H1 (cell line): ENCODE measurements around the gene MPPED1. TPM values are rescaled to one million over a fixed set of nuclear protein-coding genes. Genes with fewer than 3 reads are reported as not detected.

Source experiments
- CTCF ChIA-PET: fragments of 300-600 bp; sonication (Branson Sonifier 250); formaldehyde crosslinking; loops from one replicate; lab custom pipeline; 2021; ENCODE audit not compliant: partially characterized antibody; lab: Charles Lee
- POLR2A ChIA-PET: fragments of 300-600 bp; sonication (Branson Sonifier 250); formaldehyde crosslinking; loops from one replicate; lab custom pipeline; 2021; ENCODE audit warnings: inconsistent platforms; ENCODE audit not compliant: partially characterized antibody; lab: Charles Lee
- DNase-seq, 2 experiments: peaks; one replicate each; pipeline versions ENCODE4 v3.0.0 to v3.0.0-alpha.2; 2010 to 2022; ENCODE audit warnings: low spot score in 2 of 2, low read depth in 1 of 2, mixed read lengths in 1 of 2
- FAIRE-seq: peaks from 2 replicates; lab custom pipeline; 2011; peaks lifted over from hg19 to GRCh38; lab: Jason Lieb, UNC
- H2AFZ ChIP-seq: 2 replicates; pipeline ENCODE4 v1.8.1; 2012; ENCODE audit warnings: low read length, inconsistent platforms
- H2AK5ac ChIP-seq: 2 replicates; pipeline ENCODE4 v1.6.1; 2013; ENCODE audit warnings: low read depth, low read length
- H2BK120ac ChIP-seq: replicated peaks from 2 replicates; pipeline ENCODE3; 2013; ENCODE audit warnings: low read depth, low read length, inconsistent platforms
- H2BK12ac ChIP-seq: 2 replicates; pipeline ENCODE4 v1.6.1; 2013; ENCODE audit warnings: low read depth, low read length
- H2BK15ac ChIP-seq: 2 replicates; pipeline ENCODE4 v1.6.1; 2013; ENCODE audit warnings: low read length
- H2BK20ac ChIP-seq: 2 replicates; pipeline ENCODE4 v1.6.1; 2013; ENCODE audit warnings: low read length
- H2BK5ac ChIP-seq: 2 replicates; pipeline ENCODE4 v1.6.1; 2013; ENCODE audit warnings: low read depth, low read length
- H3K14ac ChIP-seq: 2 replicates; pipeline ENCODE4 v1.6.1; 2013; ENCODE audit warnings: inconsistent platforms; ENCODE audit not compliant: insufficient read length
- H3K18ac ChIP-seq: 2 replicates; pipeline ENCODE4 v1.6.1; 2013; ENCODE audit warnings: low read length; ENCODE audit errors: extremely low read depth
- H3K23ac ChIP-seq: 2 replicates; pipeline ENCODE4 v1.6.1; 2013; ENCODE audit warnings: inconsistent platforms; ENCODE audit not compliant: insufficient read length
- H3K23me2 ChIP-seq: 2 replicates; pipeline ENCODE4 v1.6.1; 2013; ENCODE audit warnings: low read depth, low read length
- H3K27ac ChIP-seq: 2 replicates; pipeline ENCODE4 v1.6.1; 2011; ENCODE audit warnings: low read depth, low read length, inconsistent platforms
- H3K27me3 ChIP-seq, 4 experiments: replicated peaks in 1 of 4; 1 replicate in 1 of 4; 2 replicates in 3 of 4; pipeline versions ENCODE4 v1.6.1 to v1.8.1; 2011 to 2013; ENCODE audit warnings: low read length in 3 of 4, mild to moderate bottlenecking in 3 of 4, inconsistent platforms in 2 of 4, mixed read lengths in 2 of 4, moderate library complexity in 1 of 4; ENCODE audit not compliant: control insufficient read depth in 3 of 4, insufficient read depth in 3 of 4; ENCODE audit errors: extremely low read depth in 1 of 4
- H3K36me3 ChIP-seq, 4 experiments: 2 replicates each; pipeline versions ENCODE4 v1.6.1 to v1.8.1; 2011 to 2013; ENCODE audit warnings: mild to moderate bottlenecking in 4 of 4, low read length in 3 of 4, moderate library complexity in 2 of 4, control low read depth in 1 of 4, inconsistent platforms in 1 of 4; ENCODE audit not compliant: insufficient read depth in 4 of 4, control insufficient read depth in 2 of 4
- H3K4ac ChIP-seq: replicated peaks from 2 replicates; pipeline ENCODE3; 2013; ENCODE audit warnings: low read length, low read depth, mixed read lengths, inconsistent platforms; ENCODE audit not compliant: insufficient read length
- H3K4me1 ChIP-seq, 4 experiments: replicated peaks in 1 of 4; 1 replicate in 1 of 4; 2 replicates in 3 of 4; pipeline versions ENCODE4 v1.6.1 to v1.8.1; 2011 to 2013; ENCODE audit warnings: low read length in 3 of 4, inconsistent platforms in 2 of 4, mixed read lengths in 1 of 4; ENCODE audit not compliant: insufficient read depth in 4 of 4, control insufficient read depth in 3 of 4
- H3K4me2 ChIP-seq, 2 experiments: 2 replicates each; pipeline versions ENCODE4 v1.6.1 to v1.8.1; 2011 to 2013; ENCODE audit warnings: low read depth in 2 of 2, low read length in 2 of 2, control low read depth in 1 of 2, inconsistent platforms in 1 of 2, mild to moderate bottlenecking in 1 of 2; ENCODE audit not compliant: insufficient read depth in 1 of 2
- H3K4me3 ChIP-seq, 4 experiments: fragments of 200-600, 300-600 bp in 1 of 4; sonication (generic), shearing (Covaris generic), sonication (Bioruptor Twin) in 1 of 4; 2 replicates each; pipeline versions ENCODE4 v1.5.1 to v1.8.1; 2011 to 2016; ENCODE audit warnings: low read length in 4 of 4, low read depth in 3 of 4, control low read depth in 2 of 4, inconsistent platforms in 2 of 4, mild to moderate bottlenecking in 2 of 4, mixed read lengths in 1 of 4, moderate library complexity in 1 of 4; ENCODE audit not compliant: insufficient read depth in 2 of 4; ENCODE audit errors: extremely low read depth in 1 of 4
- H3K56ac ChIP-seq: replicated peaks from 2 replicates; pipeline ENCODE3; 2013; ENCODE audit warnings: low read depth, mild to moderate bottlenecking, mixed read lengths, low read length, inconsistent platforms; ENCODE audit not compliant: insufficient read length
- H3K79me1 ChIP-seq: 2 replicates; pipeline ENCODE4 v1.6.1; 2013; ENCODE audit warnings: low read depth, low read length, control low read depth
- H3K79me2 ChIP-seq, 2 experiments: 2 replicates each; pipeline versions ENCODE4 v1.6.1 to v1.8.1; 2012 to 2013; ENCODE audit warnings: low read length in 2 of 2, mild to moderate bottlenecking in 2 of 2, inconsistent platforms in 1 of 2; ENCODE audit not compliant: insufficient read depth in 2 of 2, control insufficient read depth in 1 of 2
- H3K9ac ChIP-seq, 4 experiments: replicated peaks in 1 of 4; 1 replicate in 1 of 4; 2 replicates in 3 of 4; pipeline versions ENCODE4 v1.6.1 to v1.8.1; 2011 to 2013; ENCODE audit warnings: low read depth in 3 of 4, low read length in 3 of 4, control low read depth in 2 of 4, mild to moderate bottlenecking in 2 of 4, moderate library complexity in 2 of 4, inconsistent platforms in 1 of 4; ENCODE audit errors: extremely low read depth in 1 of 4
- H3K9me3 ChIP-seq, 2 experiments: 2 replicates each; pipeline versions ENCODE4 v1.6.1 to v1.8.1; 2012 to 2013; ENCODE audit warnings: mild to moderate bottlenecking in 2 of 2, moderate library complexity in 2 of 2, control low read depth in 1 of 2, inconsistent platforms in 1 of 2, low read depth in 1 of 2, low read length in 1 of 2, mixed read lengths in 1 of 2; ENCODE audit not compliant: insufficient read depth in 2 of 2
- H4K20me1 ChIP-seq, 2 experiments: replicated peaks in 1 of 2; 2 replicates each; pipeline versions ENCODE3 to v1.8.1; 2011 to 2013; ENCODE audit warnings: inconsistent platforms in 2 of 2, low read length in 2 of 2, mild to moderate bottlenecking in 1 of 2; ENCODE audit not compliant: insufficient read depth in 2 of 2, control insufficient read depth in 1 of 2
- H4K5ac ChIP-seq: 2 replicates; pipeline ENCODE4 v1.6.1; 2013; ENCODE audit warnings: low read length, low read depth, mixed read lengths, inconsistent platforms; ENCODE audit not compliant: insufficient read length
- H4K8ac ChIP-seq: 2 replicates; pipeline ENCODE4 v1.8.0; 2013; ENCODE audit warnings: mild to moderate bottlenecking, moderate library complexity, low read length, inconsistent platforms; ENCODE audit not compliant: insufficient read depth; ENCODE audit errors: extremely low read depth
- H4K91ac ChIP-seq: replicated peaks from 2 replicates; pipeline ENCODE3; 2013; ENCODE audit warnings: low read length, mixed read lengths, inconsistent platforms; ENCODE audit not compliant: insufficient read length
- CBX8 ChIP-seq: fragments of 300-800, 300-1000 bp; sonication (generic); IDR thresholded peaks from 2 replicates; pipeline ENCODE4 v1.7.1; 2016; ENCODE audit warnings: low read depth, low read length, borderline replicate concordance
- EP300 ChIP-seq, 2 experiments: IDR thresholded peaks; 1 replicate in 1 of 2; 2 replicates in 1 of 2; pipeline ENCODE4 v1.6.1; 2011 to 2012; ENCODE audit warnings: low read depth in 2 of 2, low read length in 2 of 2, mild to moderate bottlenecking in 2 of 2, borderline replicate concordance in 1 of 2, inconsistent platforms in 1 of 2, moderate library complexity in 1 of 2
- HDAC2 ChIP-seq, 2 experiments: fragments of 300-600 bp in 1 of 2; sonication (generic) in 1 of 2; IDR thresholded peaks; 2 replicates each; pipeline ENCODE4 v1.6.1; 2011 to 2012; ENCODE audit warnings: low read depth in 2 of 2, low read length in 2 of 2, mild to moderate bottlenecking in 2 of 2, moderate library complexity in 2 of 2, borderline replicate concordance in 1 of 2, inconsistent platforms in 1 of 2
- NRF1 ChIP-seq: IDR thresholded peaks from 2 replicates; pipeline ENCODE4 v1.6.1; 2011; ENCODE audit warnings: mild to moderate bottlenecking, low read depth, low read length, improper control_type of control experiment
- SAP30 ChIP-seq: fragments of 300-600 bp; sonication (generic); IDR thresholded peaks from 2 replicates; pipeline ENCODE4 v1.7.1; 2012; ENCODE audit warnings: low read length, moderate library complexity, mild to moderate bottlenecking, inconsistent platforms; ENCODE audit not compliant: insufficient read depth, insufficient replicate concordance
- SP2 ChIP-seq: IDR thresholded peaks from 2 replicates; pipeline ENCODE4 v1.6.1; 2012; ENCODE audit warnings: mild to moderate bottlenecking, low read length, inconsistent platforms
- TAF7 ChIP-seq: optimal IDR thresholded peaks from 2 replicates; pipeline ENCODE3; 2011; ENCODE audit warnings: low read depth, mild to moderate bottlenecking, inconsistent platforms, low read length, moderate library complexity, borderline replicate concordance
- WGBS, 2 experiments: shearing (Covaris generic) in 1 of 2; methylation state at CpG; one replicate each; pipeline versions ENCODE4 v1.1.6 to v1.1.7; 2013 to 2015; ENCODE audit warnings: low lambda C conversion rate in 2 of 2, mixed read lengths in 2 of 2, inconsistent platforms in 1 of 2, low coverage in 1 of 2, missing lambda C conversion rate in 1 of 2; ENCODE audit not compliant: insufficient replicate concordance in 2 of 2, insufficient coverage in 1 of 2, insufficient read length in 1 of 2; ENCODE audit errors: extremely low coverage in 1 of 2, missing lambda C conversion rate in 1 of 2; 5-methylcytosine and 5-hydroxymethylcytosine counted together
- polyA plus RNA-seq, 7 experiments: library from polyadenylated mRNA; depleted of rRNA in 3 of 7; stranded (reverse) in 5 of 7; unstranded in 2 of 7; fragments of >200 nt in 5 of 7; fragments of 200-250 nt in 2 of 7; gene quantifications; 1 replicate in 5 of 7; 2 replicates in 1 of 7; 4 replicates in 1 of 7; pipeline versions ENCODE4 v1.2.1 to v1.2.3, GENCODE V29; 2011 to 2013; ENCODE audit warnings: missing spikeins in 2 of 7, mixed read lengths in 2 of 7
- total RNA-seq: library from RNA; stranded (reverse); fragmentation: NEBNext Ultra II Directional; extraction: Animal tissue kit (Norgen Biotek cat#: 25700); gene quantifications from 2 replicates; pipeline ENCODE4 v1.2.1, GENCODE V29; 2021

MPPED1 gene
- total and polyA plus RNA-seq, 2 of the 8 experiments (the other 6 are each of a cell fraction or from before 2014, with no cell fraction given), result 0.29 to 0.37 TPM

GRCh38 chr22:43554259-43554636 is 142.4 kb downstream of the MPPED1 start:
- Histone ChIP-seq H3K9me3 (peaks cover 10 to 11% of the 10 kb centered on the region in 2 experiments; a peak in 2 of 4 replicates), H2AK5ac (no peak overlapping the region), H3K36me3 (no peaks in the 10 kb centered on the region), H3K4ac (no peak overlapping the region), H3K23ac (no peak overlapping the region), H3K56ac (no peak overlapping the region), H3K27ac (no peak overlapping the region), H2BK5ac (no peak overlapping the region), H4K5ac (no peak overlapping the region), H3K9ac (no peak overlapping the region), H3K79me1 (no peaks in the 10 kb centered on the region), H3K4me3 (no peak overlapping the region), H3K4me2 (no peak overlapping the region), H3K14ac (no peak overlapping the region), H3K18ac (no peak overlapping the region), H3K4me1 (peaks cover 0 to 3% (median 1%) of the 10 kb centered on the region in 4 experiments; a peak in 3 of 7 replicates), H3K23me2 (no peaks in the 10 kb centered on the region), H4K8ac (no peak overlapping the region), H2BK20ac (no peak overlapping the region), H4K91ac (no peak overlapping the region), H2BK12ac (no peak overlapping the region), H3K79me2 (no peaks in the 10 kb centered on the region), H2BK120ac (no peak overlapping the region), H3K27me3 (no peaks in the 10 kb centered on the region), H2AFZ (no peak overlapping the region), H4K20me1 (no peaks in the 10 kb centered on the region), H2BK15ac (no peak overlapping the region)
- WGBS, 2 experiments, result 79% methylated on average over 6 of the region's 6 CpGs; no CpG with 5 or more reads in 1 of the 2 experiments
- CTCF ChIA-PET, result no interaction called here
- POLR2A ChIA-PET, result no interaction called here
- DNase-seq (no peak), FAIRE-seq (no peak)
- TF ChIP-seq CBX8 (no peak), EP300 (IDR thresholded peaks at IDR 0.05; ENCODE audit: borderline replicate concordance in 1 of 2, low read depth in 2 of 2, low read length in 2 of 2) (no peak), SAP30 (no peak), TAF7 (no peak), SP2 (no peak), NRF1 (no peak), HDAC2 (IDR thresholded peaks at IDR 0.05; ENCODE audit: borderline replicate concordance in 1 of 2, low read depth in 2 of 2, low read length in 2 of 2) (no peak)
